ENCODE data around the gene CCL28. TPM values are rescaled to one million over a fixed set of nuclear protein-coding genes. Genes with fewer than 3 reads are reported as not detected.

The CCL28 gene
- total RNA-seq, 4 donors from 2014 or later, result 2.2 to 3.3 (median 2.3) TPM

- no peaks in the 10 kb centered on the region for H3K36me3 ChIP-seq
- H3K9me3 ChIP-seq, result no peaks in the 10 kb centered on the region
- intact Hi-C loops (cut with DNase I), result no loop called here
- no peak overlapping the region for H3K27ac ChIP-seq (replicated peaks in 1 of 4)
- TF ChIP-seq POLR2A (IDR thresholded peaks at IDR 0.05; ENCODE audit: low read depth), result no peak
- TF ChIP-seq POLR2AphosphoS5 (IDR thresholded peaks at IDR 0.05), result no peak
- no peak for TF ChIP-seq EP300 (IDR thresholded peaks at IDR 0.05)
- TF ChIP-seq CTCF (IDR thresholded peaks at IDR 0.05), result no peak
- DNase-seq (ENCODE audit: extremely low spot score), result no peak
- no peak overlapping the region for H3K4me3 ChIP-seq
- peaks cover 0 to 15% (median 14%) of the 10 kb centered on the region in 4 donors for H3K4me1 ChIP-seq
- WGBS, result 95% methylated on average over 2 of the region's 2 CpGs
- H3K27me3 ChIP-seq, result no peaks in the 10 kb centered on the region
Observed at GRCh38 chr5:43418561-43418960, 6.4 kb upstream of the CCL28 start.

- no peaks in the 10 kb centered on the region for H3K27me3 ChIP-seq
- no peak for DNase-seq (ENCODE audit: extremely low spot score)
- TF ChIP-seq EP300 (IDR thresholded peaks at IDR 0.05), result no peak
- no peak for TF ChIP-seq POLR2A (IDR thresholded peaks at IDR 0.05; ENCODE audit: low read depth)
- TF ChIP-seq POLR2AphosphoS5 (IDR thresholded peaks at IDR 0.05), result no peak
- no peak for TF ChIP-seq CTCF (IDR thresholded peaks at IDR 0.05)
- H3K9me3 ChIP-seq, result no peaks in the 10 kb centered on the region
- 63% methylated on average over 3 of the region's 3 CpGs for WGBS
- no peaks in the 10 kb centered on the region for H3K36me3 ChIP-seq
- H3K27ac ChIP-seq (replicated peaks in 1 of 4), result no peak overlapping the region
- peaks cover 0 to 8% (median 8%) of the 10 kb centered on the region in 4 donors for H3K4me1 ChIP-seq
- H3K4me3 ChIP-seq, result no peak overlapping the region
- intact Hi-C loops (cut with DNase I), result no loop called here
Observed at GRCh38 chr5:43416803-43417394, 4.7 kb upstream of the CCL28 start.

- no peak for DNase-seq (ENCODE audit: extremely low spot score)
- no peaks in the 10 kb centered on the region for H3K9me3 ChIP-seq
- intact Hi-C loops (cut with DNase I), result no loop called here
- H3K4me3 ChIP-seq, result no peak overlapping the region
- 83% methylated on average over 3 of the region's 3 CpGs for WGBS
- no peaks in the 10 kb centered on the region for H3K27me3 ChIP-seq
- H3K4me1 ChIP-seq, result peaks cover 0 to under 1% (median under 1%) of the 10 kb centered on the region in 4 donors
- no peaks in the 10 kb centered on the region for H3K36me3 ChIP-seq
- no peak overlapping the region for H3K27ac ChIP-seq (replicated peaks in 1 of 4)
- TF ChIP-seq POLR2A (IDR thresholded peaks at IDR 0.05; ENCODE audit: low read depth), result no peak
- TF ChIP-seq EP300 (IDR thresholded peaks at IDR 0.05), result no peak
- TF ChIP-seq CTCF (IDR thresholded peaks at IDR 0.05), result no peak
- TF ChIP-seq POLR2AphosphoS5 (IDR thresholded peaks at IDR 0.05), result no peak
Observed at GRCh38 chr5:43415935-43416802, 4.0 kb upstream of the CCL28 start.

- Histone ChIP-seq H3K4me3 (no peak overlapping the region), H3K4me1 (no peaks in the 10 kb centered on the region), H3K9me3 (no peaks in the 10 kb centered on the region), H3K27ac (replicated peaks in 1 of 4) (no peak overlapping the region), H3K36me3 (no peaks in the 10 kb centered on the region), H3K27me3 (no peaks in the 10 kb centered on the region)
- no peak for DNase-seq (ENCODE audit: extremely low spot score)
- intact Hi-C loops (cut with DNase I), result no loop called here
- TF ChIP-seq EP300 (IDR thresholded peaks at IDR 0.05) (no peak), POLR2AphosphoS5 (IDR thresholded peaks at IDR 0.05) (no peak), CTCF (IDR thresholded peaks at IDR 0.05) (no peak), POLR2A (IDR thresholded peaks at IDR 0.05; ENCODE audit: low read depth) (no peak)
- 85% methylated on average over 2 of the region's 2 CpGs for WGBS
Observed at GRCh38 chr5:43413966-43414365, 1.8 kb upstream of the CCL28 start.

Measured in esophagus muscularis mucosa (tissue), 4 donors.